LHCN-M2 (cell line): ENCODE results near the gene FRAS1. TPM values are rescaled to one million over a fixed set of nuclear protein-coding genes. Genes with fewer than 3 reads are reported as not detected.
"Not testable (repeated sequence)": the region's sequence is repeated elsewhere in the genome, so short reads cannot be mapped to it uniquely, and the experiment has no call there.

Experiments
- DNase-seq: peaks from one replicate; pipeline ENCODE4 v3.0.0-alpha.2; 2012; ENCODE audit warnings: low read depth
- total RNA-seq: library from RNA; depleted of rRNA; stranded (reverse); fragments of >200 nt; gene quantifications from 2 replicates; pipeline ENCODE4 v1.2.3, GENCODE V29; 2014

Gene FRAS1
- total RNA-seq, 1 experiment from 2014 or later, result 3.0 TPM

- peak; percentile 67 for DNase-seq
These were observed 62.6 kb downstream of the FRAS1 start for GRCh38 chr4:78119698-78120097.

DNA sequence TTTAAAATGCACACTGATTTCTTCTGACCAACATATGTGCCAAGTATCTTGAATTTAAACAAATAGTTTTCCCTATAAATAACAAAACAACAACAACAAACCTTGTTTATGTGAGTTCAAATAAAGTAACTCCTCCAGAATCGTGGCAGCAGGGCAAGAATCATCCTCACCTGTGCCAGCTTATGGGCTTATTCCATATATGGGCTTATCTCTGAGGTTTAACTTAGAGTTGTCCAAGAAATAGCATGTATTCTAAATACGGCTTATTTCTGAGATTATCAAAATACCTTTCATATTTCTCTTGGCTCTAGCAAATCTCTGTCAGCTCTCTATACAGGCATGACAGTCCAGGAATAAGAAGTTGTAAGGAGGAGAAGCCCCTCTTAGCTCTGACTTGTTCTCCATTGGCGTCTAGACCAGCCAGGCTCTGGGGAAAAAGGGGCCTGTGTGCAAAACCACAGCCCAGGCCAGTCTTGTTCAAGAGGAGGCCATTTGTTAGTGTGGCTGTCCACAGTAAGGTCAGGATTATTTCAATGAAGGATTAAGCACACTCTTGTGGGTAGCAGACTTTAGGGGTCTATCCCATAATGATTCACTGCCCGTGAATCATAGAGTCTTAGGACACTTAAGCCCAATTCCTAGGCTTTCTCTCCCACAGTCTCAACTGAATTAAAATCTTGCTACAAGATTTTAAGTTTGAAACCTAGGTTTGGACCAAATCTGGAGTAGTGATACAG, 63.2 kb downstream of the FRAS1 start:
- peak; percentile 82 for DNase-seq

- peak; percentile 46 for DNase-seq
These were observed 64.3 kb downstream of the FRAS1 start for GRCh38 chr4:78121338-78121904.

- not testable (repeated sequence) for DNase-seq
These were observed 68.8 kb downstream of the FRAS1 start for GRCh38 chr4:78125834-78126331.

- no peak for DNase-seq
These were observed 72.4 kb downstream of the FRAS1 start for GRCh38 chr4:78129383-78130108.

GRCh38 chr4:78131403-78131802, 74.3 kb downstream of the FRAS1 start:
- DNase-seq, result peak; percentile 59

DNA sequence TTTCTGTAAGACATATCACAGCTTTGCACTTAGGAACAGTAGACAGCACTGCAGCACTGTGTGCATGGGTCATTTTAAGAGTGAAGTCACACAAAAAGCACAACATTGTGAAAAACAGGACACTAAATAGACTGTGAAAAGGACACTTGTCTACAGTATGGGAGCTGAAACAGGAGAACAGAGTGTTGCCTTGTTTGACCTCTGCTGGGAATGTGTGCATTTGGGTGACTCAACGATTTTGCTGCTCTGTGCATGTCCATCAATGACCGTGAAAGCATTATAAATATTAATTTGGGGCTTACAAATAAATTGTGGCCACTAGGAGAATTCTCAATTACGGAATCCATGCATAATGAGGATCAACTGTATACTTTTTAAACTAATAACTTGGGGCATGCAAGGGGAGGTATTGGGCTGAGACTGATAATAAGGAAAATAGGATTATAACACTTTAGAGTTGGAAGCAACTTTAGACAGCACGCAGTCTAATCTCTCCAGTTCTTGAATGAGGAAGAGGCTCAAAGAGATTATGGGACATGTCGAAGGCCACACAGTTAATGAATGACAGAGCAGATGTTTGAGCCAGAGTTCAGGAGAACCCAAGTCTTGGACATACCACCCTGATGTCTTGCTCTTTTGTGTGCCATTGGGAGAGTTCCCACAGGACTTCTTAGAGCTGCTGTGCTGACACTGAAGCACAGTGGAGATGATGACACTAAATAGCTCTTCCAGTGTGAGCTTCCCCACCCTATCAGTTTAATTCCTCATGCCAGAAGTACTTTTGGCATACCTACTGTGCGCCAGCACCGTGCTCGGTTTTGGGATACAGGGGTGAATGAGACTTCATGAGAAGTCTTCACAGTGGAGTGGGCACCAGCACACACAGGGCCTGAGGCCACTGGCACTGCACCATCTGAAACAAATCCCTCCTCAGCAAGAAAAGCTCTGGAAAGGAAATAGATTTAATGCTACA, 79.3 kb downstream of the FRAS1 start:
- peak; percentile 36 for DNase-seq

DNA sequence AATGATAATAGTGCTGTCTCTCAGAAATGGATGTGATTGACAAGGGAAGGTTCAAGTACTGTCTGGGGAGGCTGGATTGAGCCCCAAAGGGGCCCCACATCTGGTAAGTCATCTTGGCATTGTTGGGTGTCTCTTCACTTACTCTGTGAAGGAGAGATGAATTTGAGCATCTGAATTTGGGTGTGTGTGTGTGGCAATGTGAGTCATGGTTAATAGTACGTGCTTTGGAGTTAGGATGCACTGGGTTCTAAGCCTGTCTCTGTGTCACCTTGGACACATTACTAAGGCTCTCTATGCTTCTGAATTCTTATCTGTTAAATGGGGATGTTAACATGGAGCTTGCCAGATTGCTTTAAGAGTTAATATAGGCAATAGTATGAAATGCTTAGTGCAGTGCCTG, 80.4 kb downstream of the FRAS1 start:
- no peak for DNase-seq

- DNase-seq, result no peak
These were observed 81.1 kb downstream of the FRAS1 start for GRCh38 chr4:78138252-78138651.

DNA sequence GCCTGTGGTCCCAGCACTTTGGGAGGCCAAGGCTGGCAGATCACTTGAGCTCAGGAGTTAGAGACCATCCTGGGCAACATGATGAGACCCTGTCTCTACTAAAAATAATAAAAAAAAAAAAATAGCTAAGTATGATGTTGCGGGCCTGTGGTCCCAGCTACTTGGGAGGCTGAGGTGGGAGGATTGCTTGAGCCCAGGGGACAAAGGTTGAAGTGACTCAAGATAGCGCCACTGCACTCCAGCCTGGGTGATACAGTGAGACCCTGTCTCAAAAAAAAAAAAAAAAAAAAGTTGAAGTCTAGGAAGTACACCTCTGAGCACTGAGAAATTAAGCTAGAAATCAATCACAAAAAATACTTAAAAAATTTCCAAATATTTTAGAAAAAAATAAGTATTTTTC, 86.5 kb downstream of the FRAS1 start:
- no peak for DNase-seq

DNA sequence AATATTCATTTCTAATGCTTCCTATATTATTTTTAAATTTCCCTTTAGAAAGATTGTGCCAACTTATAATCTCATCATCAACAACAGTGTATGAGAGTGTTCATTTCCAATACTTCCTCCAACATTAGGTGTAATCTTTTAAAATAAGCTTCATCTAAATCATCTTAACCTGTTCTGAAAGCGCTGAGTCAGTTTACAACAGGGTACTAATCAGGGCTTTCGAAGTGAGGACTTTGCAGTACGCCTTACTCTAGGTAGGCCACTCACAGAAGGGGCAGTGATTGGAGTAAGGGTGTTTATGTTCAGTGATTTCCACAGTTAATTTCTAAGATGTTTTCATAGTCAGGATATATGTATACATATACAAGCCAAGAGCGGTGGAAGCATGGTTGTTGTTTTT, 87.9 kb downstream of the FRAS1 start:
- no peak for DNase-seq

DNA sequence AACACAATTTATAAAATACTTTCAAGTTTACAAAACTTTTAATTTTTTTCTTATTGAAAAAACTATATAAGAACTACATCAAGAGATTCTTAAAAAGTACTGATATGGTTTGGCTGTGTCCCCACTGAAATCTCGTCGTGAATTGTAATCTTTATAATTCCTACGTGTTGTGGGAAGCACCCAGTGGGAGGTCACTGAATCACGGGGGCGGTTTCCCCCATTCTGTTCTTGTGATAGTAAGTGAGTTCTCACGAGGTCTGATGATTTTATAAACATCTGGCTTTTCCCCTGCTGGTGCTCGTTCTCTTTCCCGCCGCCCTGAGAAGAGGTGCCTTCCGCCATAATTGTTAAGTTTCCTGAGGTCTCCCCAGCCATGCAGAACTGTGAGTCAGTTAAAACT, 88.5 kb downstream of the FRAS1 start:
- DNase-seq, result no peak

DNA sequence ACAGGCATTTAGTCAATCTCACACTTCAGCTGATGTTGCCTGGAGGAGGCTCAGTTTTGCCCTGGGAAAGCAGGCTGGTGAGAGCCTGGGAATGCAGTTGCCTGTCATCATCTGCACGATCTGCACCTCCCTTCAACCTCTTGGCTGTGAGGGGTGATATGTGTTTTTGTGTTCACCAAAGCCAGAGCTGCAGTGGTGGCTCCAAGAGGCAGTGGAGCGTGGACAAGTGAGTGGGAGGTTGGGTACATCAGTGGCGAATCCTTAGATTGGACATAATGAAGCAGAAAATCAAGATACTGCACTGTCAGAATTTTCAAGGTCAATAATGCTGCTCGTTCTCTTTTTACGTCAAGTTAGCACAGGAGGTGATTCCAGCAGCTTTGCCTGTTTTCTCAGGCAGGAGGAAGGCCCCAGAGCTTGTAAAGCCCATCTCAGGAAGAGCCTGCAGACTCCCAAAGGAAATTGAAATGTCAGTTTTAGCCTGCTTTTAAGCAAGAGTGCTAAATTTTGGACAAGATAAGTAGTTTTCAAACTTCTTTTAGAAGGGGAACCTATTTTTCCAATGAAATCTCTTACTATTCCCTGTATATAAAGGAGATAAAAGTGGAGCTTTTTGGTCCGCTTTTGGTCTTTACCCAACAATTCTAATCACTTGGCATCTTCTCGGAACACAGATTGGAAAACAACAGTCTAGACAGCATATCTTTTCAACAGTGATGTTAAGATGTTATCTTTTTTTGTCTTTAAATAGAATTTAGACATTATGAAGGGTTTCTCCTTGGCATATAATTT, 92.8 kb downstream of the FRAS1 start:
- DNase-seq, result no peak

DNA sequence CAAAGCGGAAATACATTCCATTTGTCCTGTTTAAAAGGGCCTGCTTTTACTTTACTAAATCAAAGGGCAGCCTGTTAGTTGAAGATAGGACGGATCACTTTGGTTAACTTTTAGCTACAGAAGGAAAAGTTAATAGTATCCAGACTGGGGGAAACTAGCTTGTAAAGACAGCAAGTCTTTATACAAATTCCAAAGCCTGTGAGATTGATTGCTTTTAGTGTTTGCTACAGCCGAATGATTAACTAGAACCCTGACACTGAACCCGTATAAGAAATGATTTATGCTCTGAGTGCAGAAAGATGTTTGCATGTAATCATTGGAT, 93.4 kb downstream of the FRAS1 start:
- no peak for DNase-seq

- no peak for DNase-seq
These were observed 95.7 kb downstream of the FRAS1 start for GRCh38 chr4:78152795-78153194.

DNA sequence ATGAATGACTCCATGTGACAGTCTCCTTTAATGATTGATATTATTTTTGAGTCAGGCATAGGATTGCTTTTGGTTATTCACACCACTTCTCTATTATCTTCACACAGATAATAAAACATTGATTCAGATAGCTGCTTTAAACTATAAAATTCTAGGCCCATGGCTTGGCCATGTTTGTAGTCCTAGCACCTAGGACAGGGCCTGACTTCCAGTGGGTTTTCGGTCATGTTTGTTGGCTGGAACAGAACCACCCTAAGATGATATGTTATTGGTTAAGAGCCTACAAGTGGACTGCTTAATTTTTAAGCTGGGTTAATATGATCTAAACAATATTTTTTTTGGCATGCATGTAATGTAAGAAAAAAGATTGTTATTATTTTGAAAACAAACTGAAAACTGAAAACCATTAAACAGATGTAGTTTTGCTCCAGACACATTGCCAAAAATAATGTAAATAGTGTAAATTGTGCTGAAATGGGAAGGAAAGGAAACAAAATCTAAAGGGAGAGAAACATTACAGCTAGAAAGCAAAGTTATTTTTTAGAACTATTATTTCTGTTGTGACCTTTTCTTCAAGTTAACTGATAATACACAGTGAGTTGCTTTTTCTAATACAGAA, 98.0 kb downstream of the FRAS1 start:
- DNase-seq, result no peak

DNA sequence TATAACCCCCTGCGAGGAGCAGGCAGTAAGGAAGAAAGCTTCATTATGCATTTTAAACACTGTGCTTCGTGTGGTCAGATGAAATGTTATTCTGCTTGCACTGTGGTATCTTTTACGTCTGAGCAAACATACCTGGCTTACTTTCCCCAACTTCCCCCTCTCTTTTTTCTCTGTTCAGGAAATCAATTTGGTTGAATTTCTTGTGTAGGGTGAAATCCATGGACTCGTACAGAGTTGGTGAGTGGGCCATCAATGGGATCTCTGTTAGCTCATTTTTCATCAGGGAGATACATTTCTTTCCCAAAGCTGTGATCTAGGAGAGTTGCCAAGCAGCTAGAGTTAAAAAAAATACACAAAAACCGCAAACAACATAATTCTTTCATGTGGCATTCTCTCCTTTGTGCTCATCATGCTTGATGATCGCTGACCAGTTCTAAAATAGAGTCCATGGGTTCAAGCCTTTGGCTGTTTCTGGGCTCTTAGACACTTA, 98.5 kb downstream of the FRAS1 start:
- peak; percentile 76 for DNase-seq

- no peak for DNase-seq
These were observed 99.4 kb downstream of the FRAS1 start for GRCh38 chr4:78156520-78156919.

DNA sequence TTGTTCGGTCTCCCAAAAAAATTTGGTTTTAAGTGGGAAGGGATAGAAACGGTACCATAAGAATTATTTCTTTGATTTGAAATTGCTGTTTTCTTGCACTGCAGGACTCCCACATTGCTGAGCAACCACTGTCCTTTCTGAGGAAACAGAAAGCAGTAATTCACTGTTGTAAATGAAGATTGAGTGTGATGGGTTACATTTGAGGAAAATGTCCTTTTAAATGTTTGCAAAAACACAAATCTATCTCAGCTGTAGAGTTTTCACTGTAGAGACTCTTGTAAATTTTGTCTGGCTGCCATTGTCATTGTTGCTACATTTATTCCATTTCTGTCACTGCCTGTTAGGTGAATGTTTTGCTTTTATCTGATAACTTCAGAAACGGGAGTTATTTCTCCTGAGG, 105.2 kb downstream of the FRAS1 start:
- DNase-seq, result no peak

- DNase-seq, result no peak
These were observed 105.7 kb downstream of the FRAS1 start for GRCh38 chr4:78162821-78163220.
